ENCODE data around the gene C1orf198.

C1orf198 gene

DNA sequence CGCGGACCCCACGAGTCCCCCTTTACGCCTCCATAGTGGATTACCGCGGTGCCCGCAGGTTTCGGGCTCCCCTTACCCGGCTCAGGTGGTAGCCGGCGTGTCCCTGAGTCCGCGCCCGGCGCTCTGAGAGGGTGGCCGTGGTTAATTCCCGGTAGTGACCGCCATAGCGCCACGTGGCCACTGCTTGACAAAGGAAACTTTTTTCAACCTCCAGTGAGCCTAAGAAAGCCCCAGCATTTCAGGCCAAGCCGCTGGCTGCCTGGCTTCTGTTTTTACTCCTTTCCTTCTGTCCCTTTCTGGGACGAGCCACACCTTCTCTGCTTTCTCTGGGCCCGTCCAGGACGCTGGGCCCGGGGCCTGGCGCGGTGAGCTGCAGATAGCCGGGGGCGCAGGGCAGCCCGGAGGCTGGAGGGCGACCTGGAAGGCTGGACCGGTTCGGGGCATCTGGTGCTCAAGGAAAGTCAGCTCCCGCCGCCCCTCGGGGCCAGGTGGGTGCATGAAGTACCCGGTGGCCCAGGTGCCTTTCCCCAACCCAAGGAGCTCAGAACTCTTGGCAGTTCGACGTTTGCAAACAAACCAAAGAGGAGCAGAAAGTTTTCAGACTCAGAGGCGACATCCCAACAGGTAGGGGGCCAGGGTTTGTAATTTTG lies 540 bp upstream of the C1orf198 start:
- Histone ChIP-seq H3K9ac (ENCODE audit: low read length) (peak overlapping the region; percentile 97), H3K27ac (ENCODE audit: low read depth, low read length) (peak overlapping the region; percentile 99), H3K4me1 (ENCODE audit: control insufficient read depth, insufficient read depth, low read length) (peaks cover 23% of the 10 kb centered on the region), H3K27me3 (ENCODE audit: control insufficient read depth, insufficient read depth, low read length) (peaks cover 15% of the 10 kb centered on the region), H3K36me3 (ENCODE audit: control insufficient read depth, insufficient read depth, low read length) (no peaks in the 10 kb centered on the region), H3K4me3 (ENCODE audit: low read depth, low read length) (peak overlapping the region; percentile 82), H3K9me3 (ENCODE audit: control insufficient read depth, insufficient read depth, low read depth, low read length) (no peaks in the 10 kb centered on the region)

DNA sequence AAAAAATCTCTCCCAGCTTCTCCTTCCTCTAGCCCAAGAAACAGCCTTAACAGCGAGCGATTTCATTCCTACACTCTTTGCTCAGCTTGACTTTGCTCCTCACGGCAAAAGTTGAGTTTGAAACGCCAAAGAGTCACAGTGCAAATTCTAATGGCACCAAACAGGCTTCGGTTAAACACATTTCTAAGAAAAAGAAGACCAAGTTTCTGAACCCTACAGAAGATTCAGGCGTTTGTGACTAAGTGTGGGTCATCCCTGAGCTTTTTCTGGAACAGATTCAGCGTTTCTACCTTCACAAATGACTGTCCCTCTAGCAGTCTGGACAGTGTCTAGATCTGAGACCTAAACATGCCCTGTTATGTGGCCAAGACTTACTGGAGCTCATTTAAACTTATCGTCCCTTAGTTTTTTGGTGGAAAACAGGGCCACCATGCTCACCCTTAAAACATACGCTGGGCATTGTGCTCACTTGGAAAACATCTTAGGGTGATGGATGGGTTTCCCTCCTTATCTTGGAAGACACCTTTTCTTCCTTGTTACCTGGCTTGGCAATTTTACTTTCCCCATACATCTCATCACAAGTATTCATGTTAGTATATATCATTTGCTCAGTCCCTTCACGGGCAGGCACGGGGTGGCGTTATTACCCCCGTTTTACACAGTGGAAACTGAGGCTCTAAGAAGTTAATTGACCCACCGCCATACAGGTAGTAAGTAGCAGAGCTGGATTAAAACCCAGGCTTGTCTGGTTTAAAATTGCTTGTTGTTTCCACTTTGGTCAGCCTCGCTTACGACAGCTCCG lies 1.0 kb downstream of the C1orf198 start:
- Histone ChIP-seq H3K36me3 (ENCODE audit: control insufficient read depth, insufficient read depth, low read length) (no peaks in the 10 kb centered on the region), H3K27me3 (ENCODE audit: control insufficient read depth, insufficient read depth, low read length) (peaks cover 15% of the 10 kb centered on the region), H3K9me3 (ENCODE audit: control insufficient read depth, insufficient read depth, low read depth, low read length) (no peaks in the 10 kb centered on the region), H3K4me1 (ENCODE audit: control insufficient read depth, insufficient read depth, low read length) (peaks cover 28% of the 10 kb centered on the region), H3K27ac (ENCODE audit: low read depth, low read length) (no peak overlapping the region), H3K9ac (ENCODE audit: low read length) (peak overlapping the region; percentile 91), H3K4me3 (ENCODE audit: low read depth, low read length) (peak overlapping the region; percentile 99)

DNA sequence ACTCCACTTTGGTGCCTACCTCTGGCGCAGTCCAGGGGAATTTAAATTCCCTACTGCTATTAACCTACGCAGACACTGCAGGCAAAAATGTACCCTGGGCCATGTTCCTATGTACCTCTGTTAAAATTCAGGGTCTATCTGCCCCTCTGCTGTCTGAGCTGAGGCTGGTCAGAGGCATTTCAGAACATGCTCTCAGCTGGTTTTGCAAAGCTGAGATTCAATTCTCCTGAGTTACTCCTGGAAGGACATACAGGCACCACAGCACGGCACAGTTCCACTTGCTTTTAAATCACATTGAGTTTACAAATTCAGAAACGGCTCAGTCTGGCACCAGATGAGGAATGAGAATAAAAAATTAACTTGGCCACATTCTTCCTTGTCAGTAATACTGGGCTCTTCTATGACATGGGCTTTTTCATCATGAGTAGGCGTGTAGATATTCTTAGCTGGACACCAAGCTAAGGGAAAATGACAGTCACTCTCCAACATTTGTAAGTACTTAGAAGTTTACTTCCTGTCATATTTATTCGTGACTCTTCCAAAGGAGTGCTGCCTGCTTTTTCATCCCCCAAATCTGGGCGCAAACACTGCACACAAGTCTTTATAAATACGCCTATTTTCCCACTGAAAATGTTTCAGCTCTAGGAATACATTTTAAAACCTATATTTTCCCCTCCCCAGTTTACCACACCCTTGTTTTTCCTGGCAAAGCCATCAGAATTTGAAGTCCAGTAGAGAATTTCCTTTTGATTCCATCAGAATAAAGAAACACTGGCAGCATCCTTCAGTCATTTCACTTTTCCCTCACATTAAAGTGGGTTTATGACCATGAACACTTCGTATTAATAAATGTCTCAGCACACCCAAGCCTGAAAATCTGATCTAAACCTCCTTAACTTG lies 1.9 kb downstream of the C1orf198 start:
- Histone ChIP-seq H3K27ac (ENCODE audit: low read depth, low read length) (no peak overlapping the region), H3K9ac (ENCODE audit: low read length) (no peak overlapping the region), H3K27me3 (ENCODE audit: control insufficient read depth, insufficient read depth, low read length) (peaks cover 15% of the 10 kb centered on the region), H3K4me3 (ENCODE audit: low read depth, low read length) (peak overlapping the region; percentile 99), H3K4me1 (ENCODE audit: control insufficient read depth, insufficient read depth, low read length) (peaks cover 28% of the 10 kb centered on the region), H3K36me3 (ENCODE audit: control insufficient read depth, insufficient read depth, low read length) (no peaks in the 10 kb centered on the region), H3K9me3 (ENCODE audit: control insufficient read depth, insufficient read depth, low read depth, low read length) (no peaks in the 10 kb centered on the region)

DNA sequence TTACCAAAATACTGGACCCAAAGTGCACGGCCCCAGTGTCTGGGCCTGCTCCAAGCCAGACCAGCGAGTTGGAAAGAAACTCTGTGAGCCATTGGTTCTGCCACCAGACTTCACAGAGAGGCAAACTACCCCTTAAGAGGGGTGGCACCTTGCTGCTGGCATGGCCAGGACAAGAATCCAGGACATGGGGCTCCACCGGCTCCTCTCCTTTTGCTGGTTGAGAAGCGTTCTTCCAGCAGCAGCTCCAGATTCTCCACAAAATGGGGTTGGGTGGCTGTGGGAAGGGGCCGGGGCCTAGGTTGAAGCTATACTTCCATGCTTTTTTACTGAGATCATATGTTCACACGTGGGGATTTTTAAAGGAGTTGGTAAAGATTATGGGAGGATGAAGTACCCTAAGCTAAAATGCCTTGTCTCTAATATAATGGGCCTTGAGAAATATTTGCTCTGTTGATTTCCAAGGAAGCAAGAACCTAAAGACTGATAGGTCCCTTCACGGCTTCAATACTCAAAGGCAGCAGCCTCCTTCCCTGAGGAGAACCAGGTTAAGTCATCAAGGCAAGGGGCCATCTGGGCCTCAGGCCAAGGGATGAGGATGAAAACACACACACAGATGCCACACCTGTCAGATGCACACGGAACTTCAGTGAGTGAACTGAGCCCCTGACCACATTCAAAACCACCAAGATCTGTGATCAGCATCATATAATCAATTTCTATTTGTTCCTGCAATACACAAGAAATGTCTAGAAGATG lies 3.1 kb downstream of the C1orf198 start:
- Histone ChIP-seq H3K4me3 (ENCODE audit: low read depth, low read length) (no peak overlapping the region), H3K27me3 (ENCODE audit: control insufficient read depth, insufficient read depth, low read length) (peaks cover 15% of the 10 kb centered on the region), H3K4me1 (ENCODE audit: control insufficient read depth, insufficient read depth, low read length) (peaks cover 28% of the 10 kb centered on the region), H3K36me3 (ENCODE audit: control insufficient read depth, insufficient read depth, low read length) (no peaks in the 10 kb centered on the region), H3K27ac (ENCODE audit: low read depth, low read length) (no peak overlapping the region), H3K9ac (ENCODE audit: low read length) (no peak overlapping the region), H3K9me3 (ENCODE audit: control insufficient read depth, insufficient read depth, low read depth, low read length) (no peaks in the 10 kb centered on the region)

DNA sequence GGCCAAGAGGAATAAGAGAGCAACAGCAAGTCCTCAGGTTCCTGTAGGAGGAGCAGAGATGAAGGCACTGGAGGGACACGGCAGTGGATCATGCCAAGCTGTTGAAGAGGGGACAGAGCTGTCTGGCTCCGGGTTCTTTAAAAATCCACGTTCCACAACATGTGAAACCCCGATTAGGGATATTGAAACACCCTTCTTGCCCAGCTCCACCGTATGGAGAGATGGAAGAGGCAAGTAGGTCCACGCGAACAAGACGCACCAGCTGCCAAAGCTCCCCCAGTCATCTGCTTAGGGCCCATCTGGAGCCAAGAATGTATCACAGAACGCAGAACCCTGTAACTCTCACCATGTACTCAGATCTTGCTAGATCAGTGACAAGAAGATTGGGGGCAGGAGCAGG lies 3.9 kb downstream of the C1orf198 start:
- Histone ChIP-seq H3K9ac (ENCODE audit: low read length) (no peak overlapping the region), H3K4me1 (ENCODE audit: control insufficient read depth, insufficient read depth, low read length) (peaks cover 25% of the 10 kb centered on the region), H3K9me3 (ENCODE audit: control insufficient read depth, insufficient read depth, low read depth, low read length) (no peaks in the 10 kb centered on the region), H3K27me3 (ENCODE audit: control insufficient read depth, insufficient read depth, low read length) (peaks cover 15% of the 10 kb centered on the region), H3K27ac (ENCODE audit: low read depth, low read length) (no peak overlapping the region), H3K36me3 (ENCODE audit: control insufficient read depth, insufficient read depth, low read length) (no peaks in the 10 kb centered on the region), H3K4me3 (ENCODE audit: low read depth, low read length) (no peak overlapping the region)

DNA sequence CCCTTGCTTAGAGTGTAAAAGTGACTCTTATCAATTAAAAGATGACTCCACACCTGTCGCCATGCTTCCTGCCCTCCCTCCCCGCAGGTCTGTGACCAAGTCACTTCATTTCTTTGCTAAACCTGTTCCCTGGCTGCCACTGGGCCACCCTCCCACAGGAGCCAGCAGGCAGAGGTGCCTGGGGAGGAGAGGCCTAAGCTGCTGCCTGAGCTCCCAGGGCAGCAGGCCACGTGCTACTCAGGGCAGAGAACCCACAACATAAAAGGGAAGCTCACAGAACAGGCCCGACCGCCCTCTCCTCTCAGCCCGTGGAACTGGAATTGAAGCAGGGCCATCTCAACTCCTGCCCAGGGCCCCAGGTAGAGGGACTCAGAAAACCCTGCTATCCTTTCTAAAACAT lies 4.9 kb downstream of the C1orf198 start:
- no peaks in the 10 kb centered on the region for H3K9me3 ChIP-seq (ENCODE audit: control insufficient read depth, insufficient read depth, low read depth, low read length)
- no peak overlapping the region for H3K9ac ChIP-seq (ENCODE audit: low read length)
- H3K4me1 ChIP-seq (ENCODE audit: control insufficient read depth, insufficient read depth, low read length), result peaks cover 24% of the 10 kb centered on the region
- no peak overlapping the region for H3K4me3 ChIP-seq (ENCODE audit: low read depth, low read length)
- peaks cover 15% of the 10 kb centered on the region for H3K27me3 ChIP-seq (ENCODE audit: control insufficient read depth, insufficient read depth, low read length)
- no peak overlapping the region for H3K27ac ChIP-seq (ENCODE audit: low read depth, low read length)
- H3K36me3 ChIP-seq (ENCODE audit: control insufficient read depth, insufficient read depth, low read length), result no peaks in the 10 kb centered on the region

DNA sequence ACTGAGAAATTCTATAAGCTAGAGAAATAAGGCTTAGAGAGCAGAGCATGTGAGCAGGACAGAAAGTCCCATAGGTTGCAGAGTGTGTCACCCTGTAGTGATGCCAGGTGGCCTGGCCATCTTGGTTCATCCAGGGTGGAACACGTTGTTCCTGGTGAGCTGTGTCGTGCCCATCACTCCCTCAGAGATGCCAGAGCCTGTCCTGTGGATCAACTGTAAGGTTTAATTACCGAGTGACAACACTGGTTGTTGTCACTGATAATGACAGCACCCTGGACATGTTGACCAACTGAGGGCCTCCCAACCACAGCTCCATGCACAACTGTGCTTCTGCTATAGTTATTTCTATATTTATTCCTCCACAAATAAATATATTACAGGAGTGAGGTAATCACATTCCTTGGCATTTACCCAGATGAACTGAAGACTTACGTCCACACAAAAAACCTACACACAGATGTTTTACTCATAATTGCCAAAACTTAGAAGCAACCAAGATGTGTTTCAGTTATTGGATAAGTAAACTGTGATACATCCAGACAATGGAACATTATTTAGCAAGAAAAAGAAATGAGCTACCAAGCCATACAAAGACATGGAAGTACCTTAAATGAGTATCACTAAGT lies 6.2 kb downstream of the C1orf198 start:
- no peak overlapping the region for H3K27ac ChIP-seq (ENCODE audit: low read depth, low read length)
- H3K9me3 ChIP-seq (ENCODE audit: control insufficient read depth, insufficient read depth, low read depth, low read length), result no peaks in the 10 kb centered on the region
- H3K27me3 ChIP-seq (ENCODE audit: control insufficient read depth, insufficient read depth, low read length), result peaks cover 8% of the 10 kb centered on the region
- no peaks in the 10 kb centered on the region for H3K36me3 ChIP-seq (ENCODE audit: control insufficient read depth, insufficient read depth, low read length)
- H3K4me1 ChIP-seq (ENCODE audit: control insufficient read depth, insufficient read depth, low read length), result peaks cover 19% of the 10 kb centered on the region
- H3K9ac ChIP-seq (ENCODE audit: low read length), result no peak overlapping the region
- H3K4me3 ChIP-seq (ENCODE audit: low read depth, low read length), result no peak overlapping the region

DNA sequence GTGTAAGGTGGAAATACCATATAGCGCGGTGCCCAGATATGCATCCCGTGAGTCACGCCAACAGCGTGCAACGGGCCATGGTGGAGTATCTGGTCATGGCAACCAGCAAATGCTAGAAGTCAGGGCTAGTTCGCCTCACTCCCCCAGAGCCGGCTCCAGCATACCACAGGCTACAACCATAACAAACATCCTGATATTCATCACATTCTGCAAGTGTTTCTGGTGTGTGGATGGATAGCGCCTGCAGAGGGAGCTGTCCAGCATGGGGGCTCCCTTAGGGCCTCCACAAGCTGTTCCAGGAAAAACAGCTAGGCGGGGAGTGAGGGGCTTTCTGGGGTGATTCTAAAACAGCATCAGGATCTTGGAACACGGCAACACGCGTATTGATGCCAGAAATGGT lies 6.8 kb downstream of the C1orf198 start:
- no peaks in the 10 kb centered on the region for H3K9me3 ChIP-seq (ENCODE audit: control insufficient read depth, insufficient read depth, low read depth, low read length)
- no peaks in the 10 kb centered on the region for H3K36me3 ChIP-seq (ENCODE audit: control insufficient read depth, insufficient read depth, low read length)
- H3K27ac ChIP-seq (ENCODE audit: low read depth, low read length), result no peak overlapping the region
- peaks cover 13% of the 10 kb centered on the region for H3K4me1 ChIP-seq (ENCODE audit: control insufficient read depth, insufficient read depth, low read length)
- H3K9ac ChIP-seq (ENCODE audit: low read length), result no peak overlapping the region
- H3K27me3 ChIP-seq (ENCODE audit: control insufficient read depth, insufficient read depth, low read length), result 0 out of 2 replicates have a peak, but pooled peaks cover 2% of the 10 kb centered on the region
- H3K4me3 ChIP-seq (ENCODE audit: low read depth, low read length), result no peak overlapping the region

DNA sequence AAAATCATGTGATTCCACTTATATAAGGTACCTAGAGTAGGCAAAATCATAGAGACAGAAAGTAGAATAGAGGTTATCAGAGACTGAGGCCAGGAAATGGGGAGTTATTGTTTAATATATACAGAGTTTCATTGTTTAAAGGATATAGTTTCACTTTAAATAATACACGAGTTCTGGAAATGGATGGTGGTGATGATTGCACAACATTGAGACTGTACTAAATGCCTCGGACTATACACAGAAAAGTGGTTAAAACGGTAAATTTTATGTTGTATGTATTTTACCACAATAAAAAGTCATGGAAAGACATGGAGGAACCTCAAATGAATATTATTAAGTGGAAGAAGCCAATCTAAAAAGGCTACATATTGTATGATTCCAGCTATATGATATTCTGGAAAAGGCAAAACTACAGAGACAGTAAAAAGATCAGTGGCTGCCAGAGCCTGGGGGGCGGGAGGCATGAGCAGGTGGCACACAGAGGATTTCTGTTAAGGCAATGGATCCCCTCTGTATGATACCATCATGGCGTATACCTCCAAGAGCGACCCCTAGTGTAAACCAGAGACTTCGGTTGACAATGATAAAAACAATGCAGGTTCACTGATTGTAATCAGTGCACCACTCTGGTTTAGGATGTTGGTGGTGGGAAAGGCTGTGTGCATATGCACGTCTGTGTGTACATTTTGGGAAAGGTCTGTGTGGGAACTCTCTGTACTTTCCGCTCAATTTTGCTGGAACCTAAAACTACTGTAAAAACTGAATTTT lies 7.5 kb downstream of the C1orf198 start:
- Histone ChIP-seq H3K27me3 (ENCODE audit: control insufficient read depth, insufficient read depth, low read length) (no peaks in the 10 kb centered on the region), H3K36me3 (ENCODE audit: control insufficient read depth, insufficient read depth, low read length) (no peaks in the 10 kb centered on the region)

More for the DNA sequence above, 7.5 kb downstream of the C1orf198 start:
- Histone ChIP-seq H3K9me3 (ENCODE audit: control insufficient read depth, insufficient read depth, low read depth, low read length) (no peaks in the 10 kb centered on the region), H3K4me3 (ENCODE audit: low read depth, low read length) (no peak overlapping the region), H3K4me1 (ENCODE audit: control insufficient read depth, insufficient read depth, low read length) (peaks cover 17% of the 10 kb centered on the region), H3K9ac (ENCODE audit: low read length) (no peak overlapping the region), H3K27ac (ENCODE audit: low read depth, low read length) (no peak overlapping the region)

All from HUES6 (cell line).